HUES64 (cell line): ENCODE data around the gene PRCD.
A peak's percentile ranks its signal among the peaks of the same experiment; 100 is the strongest.

Experiments used
- H3K27ac ChIP-seq: 2 replicates; pipeline ENCODE4 v1.7.0; 2013; ENCODE audit warnings: low read depth, low read length, inconsistent platforms
- H3K27me3 ChIP-seq: 2 replicates; pipeline ENCODE4 v1.6.1; 2013; ENCODE audit warnings: mild to moderate bottlenecking, low read length; ENCODE audit not compliant: insufficient read depth
- H3K36me3 ChIP-seq: 2 replicates; pipeline ENCODE4 v1.6.1; 2013; ENCODE audit warnings: mild to moderate bottlenecking, low read length; ENCODE audit not compliant: insufficient read depth
- H3K4me1 ChIP-seq: 2 replicates; pipeline ENCODE4 v1.6.1; 2013; ENCODE audit warnings: mild to moderate bottlenecking, low read length, moderate library complexity; ENCODE audit not compliant: insufficient read depth
- H3K4me3 ChIP-seq: 2 replicates; pipeline ENCODE4 v1.5.1; 2013; ENCODE audit warnings: mild to moderate bottlenecking, low read length, moderate library complexity
- H3K9ac ChIP-seq: 2 replicates; pipeline ENCODE4 v1.6.1; 2013; ENCODE audit warnings: mild to moderate bottlenecking, low read depth, low read length
- H3K9me3 ChIP-seq: 2 replicates; pipeline ENCODE4 v1.6.1; 2013; ENCODE audit warnings: low read depth, low read length; ENCODE audit not compliant: insufficient read depth
- WGBS: fragments of 150-250, 120-280 bp; methylation state at CpG from one replicate; pipeline ENCODE4 v1.1.7; 2013; ENCODE audit warnings: missing lambda C conversion rate; 5-methylcytosine and 5-hydroxymethylcytosine counted together

Gene PRCD

DNA sequence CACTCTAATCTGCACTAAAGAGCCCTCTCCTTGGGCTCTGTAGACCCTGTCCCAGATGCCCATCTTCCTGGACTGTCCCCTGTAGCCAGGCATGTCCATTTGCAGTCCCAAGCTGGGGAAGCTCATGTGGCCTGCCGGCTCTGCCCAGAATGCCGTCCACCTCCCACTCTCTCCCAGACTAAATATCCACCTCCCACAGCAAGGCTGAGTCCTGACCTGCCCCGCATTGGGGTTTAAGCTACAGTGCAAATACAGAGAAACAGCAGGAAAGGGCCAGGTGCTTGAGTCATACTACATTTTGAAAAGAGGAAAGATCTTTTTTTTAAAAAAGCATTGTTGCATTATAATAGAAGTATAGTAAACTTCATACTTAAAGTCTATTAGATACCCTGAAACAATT, 42.8 kb downstream of the PRCD start:
- Histone ChIP-seq H3K27ac (no peak overlapping the region), H3K27me3 (peaks cover 57% of the 10 kb centered on the region), H3K4me3 (no peak overlapping the region), H3K9me3 (no peaks in the 10 kb centered on the region), H3K9ac (no peak overlapping the region), H3K36me3 (no peaks in the 10 kb centered on the region), H3K4me1 (peaks cover 11% of the 10 kb centered on the region; the same call in 1 of the 2 replicates)
- 78% methylated on average over 3 of the region's 3 CpGs for WGBS

DNA sequence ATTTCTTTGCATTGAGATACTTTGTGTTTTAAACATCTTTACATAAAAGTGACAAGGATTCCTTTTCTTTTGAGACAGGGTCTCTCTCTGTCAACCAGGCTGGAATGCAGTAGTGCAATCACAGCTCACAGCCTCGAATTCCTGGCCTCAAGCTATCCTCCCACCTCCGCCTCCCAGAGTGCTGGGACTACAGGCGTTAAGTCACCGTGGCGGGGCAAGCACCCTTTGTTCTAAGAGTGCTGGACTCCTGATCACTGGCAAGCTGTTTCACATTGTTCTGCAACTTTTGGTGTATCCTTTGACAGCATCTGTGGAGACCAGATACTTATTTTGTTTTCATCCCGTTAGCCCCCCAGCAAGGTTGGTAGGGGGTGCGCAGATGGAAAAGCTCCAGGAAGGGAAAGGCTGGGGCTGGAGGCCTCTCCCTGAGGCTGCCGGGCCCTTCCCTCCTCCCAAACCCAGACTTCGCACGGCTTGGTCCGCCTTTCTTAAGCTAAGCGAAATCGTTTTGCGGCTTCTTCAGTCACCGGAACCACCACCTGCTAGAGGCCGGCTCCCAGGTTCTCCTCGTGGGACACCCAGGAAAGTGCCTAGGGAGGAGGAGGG, 44.7 kb downstream of the PRCD start:
- H3K4me3 ChIP-seq = peak overlapping the region; percentile 61
- H3K36me3 ChIP-seq = no peaks in the 10 kb centered on the region
- H3K9me3 ChIP-seq = no peaks in the 10 kb centered on the region
- peaks cover 11% of the 10 kb centered on the region; the same call in 1 of the 2 replicates for H3K4me1 ChIP-seq
- WGBS = 8% methylated on average over 17 of the region's 17 CpGs
- peaks cover 73% of the 10 kb centered on the region for H3K27me3 ChIP-seq
- H3K9ac ChIP-seq = peak overlapping the region; percentile 57
- H3K27ac ChIP-seq = no peak overlapping the region

DNA sequence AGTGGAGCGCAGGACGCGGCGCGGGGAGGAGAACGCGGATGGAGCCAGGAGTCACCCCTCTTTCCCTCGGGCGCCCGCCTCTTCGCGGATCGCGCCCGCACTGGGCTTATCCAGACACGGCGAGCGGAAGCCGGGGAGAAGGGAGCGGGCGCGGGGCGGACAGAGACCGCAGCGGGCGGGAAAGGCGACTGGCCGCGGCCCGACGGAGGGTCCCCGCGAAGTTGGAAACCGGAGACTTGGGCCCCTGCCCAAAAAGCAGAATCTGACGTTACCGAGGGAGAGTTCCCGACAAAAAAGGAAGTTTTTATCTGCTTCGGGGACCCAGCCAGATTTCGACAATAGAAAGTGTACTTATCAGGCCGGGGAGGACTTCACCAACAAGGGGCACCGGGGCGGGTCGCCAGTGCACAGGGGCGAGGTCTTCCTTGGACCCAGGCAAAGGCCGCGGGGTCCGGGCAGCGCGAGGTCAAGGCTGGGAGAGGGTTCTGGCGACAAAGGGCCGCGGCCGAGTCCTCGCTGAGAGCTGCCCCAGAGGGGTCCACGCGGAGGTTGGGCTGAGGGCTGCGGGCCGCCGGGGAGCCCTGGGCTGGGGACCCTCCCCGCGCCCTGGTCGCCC, 45.3 kb downstream of the PRCD start:
- Histone ChIP-seq H3K27ac (no peak overlapping the region), H3K36me3 (no peaks in the 10 kb centered on the region), H3K27me3 (peaks cover 76% of the 10 kb centered on the region), H3K9me3 (no peaks in the 10 kb centered on the region), H3K4me3 (peak overlapping the region; percentile 61), H3K4me1 (peaks cover 11% of the 10 kb centered on the region; the same call in 1 of the 2 replicates), H3K9ac (peak overlapping the region; percentile 57)
- under 1% methylated on average over 62 of the region's 62 CpGs for WGBS

DNA sequence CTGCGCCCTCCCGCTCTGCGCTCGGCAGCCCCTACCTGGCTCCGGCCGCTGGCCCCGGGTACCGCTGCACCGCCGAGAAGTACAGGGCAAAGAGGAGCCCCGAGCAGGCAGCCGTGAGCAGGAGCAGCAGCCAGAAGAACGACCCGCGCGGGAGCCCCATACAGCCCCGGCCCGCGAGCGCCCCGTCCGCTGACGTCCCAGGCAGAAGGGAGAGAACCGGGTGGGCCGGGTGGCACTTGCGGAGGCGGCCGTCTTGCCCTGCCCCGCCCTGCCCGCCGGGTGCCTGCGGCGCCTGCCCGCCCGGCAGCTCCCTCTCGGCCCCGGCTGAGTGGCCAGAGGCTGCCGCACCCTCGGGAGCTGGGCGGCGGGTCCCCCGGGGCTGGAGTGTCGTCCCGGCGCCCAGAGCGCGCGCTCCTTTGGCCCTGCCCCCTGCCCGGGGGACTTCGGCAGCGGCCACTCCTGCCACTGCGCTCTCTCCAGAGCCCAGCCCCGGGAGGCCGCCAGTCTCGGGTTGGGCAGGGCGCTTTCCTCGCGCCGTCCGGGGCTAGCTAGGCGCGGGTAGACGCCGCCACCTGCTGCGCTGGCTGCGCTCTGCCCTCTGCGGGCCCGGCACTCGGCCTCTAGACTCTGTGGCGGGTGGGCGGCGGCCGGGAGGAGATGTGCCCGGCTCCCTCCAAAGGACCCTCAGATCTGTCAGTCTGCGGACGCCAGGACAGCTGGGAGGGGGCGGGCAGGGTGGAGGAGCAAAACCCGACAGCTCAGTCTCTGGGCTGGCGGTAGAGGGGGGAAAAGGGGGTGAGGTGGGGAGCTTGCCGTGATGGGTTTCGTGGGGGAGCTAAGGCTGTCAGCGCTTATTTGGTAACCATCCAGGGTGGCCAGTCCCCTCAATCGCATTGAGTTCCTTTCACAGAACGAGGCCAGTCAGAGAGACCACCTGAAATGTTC, 46.1 kb downstream of the PRCD start, which contains the start of gene ST6GALNAC2:
Gene ST6GALNAC2 (minus strand): TSS at position 212 of the 945 bp plus-strand sequence. CDS start 52 bp downstream, at position 160.
- Histone ChIP-seq H3K9ac (peak within 1 kb of the TSS; percentile 57), H3K9me3 (no peaks in the 10 kb centered on the region), H3K36me3 (no peaks in the 10 kb centered on the region), H3K27me3 (peaks cover 76% of the 10 kb centered on the region), H3K27ac (no peak within 1 kb of the TSS), H3K4me1 (peaks cover 9% of the 10 kb centered on the region; the same call in 1 of the 2 replicates), H3K4me3 (peak within 1 kb of the TSS; percentile 61)
- WGBS = 1% methylated on average over 84 of the region's 84 CpGs

DNA sequence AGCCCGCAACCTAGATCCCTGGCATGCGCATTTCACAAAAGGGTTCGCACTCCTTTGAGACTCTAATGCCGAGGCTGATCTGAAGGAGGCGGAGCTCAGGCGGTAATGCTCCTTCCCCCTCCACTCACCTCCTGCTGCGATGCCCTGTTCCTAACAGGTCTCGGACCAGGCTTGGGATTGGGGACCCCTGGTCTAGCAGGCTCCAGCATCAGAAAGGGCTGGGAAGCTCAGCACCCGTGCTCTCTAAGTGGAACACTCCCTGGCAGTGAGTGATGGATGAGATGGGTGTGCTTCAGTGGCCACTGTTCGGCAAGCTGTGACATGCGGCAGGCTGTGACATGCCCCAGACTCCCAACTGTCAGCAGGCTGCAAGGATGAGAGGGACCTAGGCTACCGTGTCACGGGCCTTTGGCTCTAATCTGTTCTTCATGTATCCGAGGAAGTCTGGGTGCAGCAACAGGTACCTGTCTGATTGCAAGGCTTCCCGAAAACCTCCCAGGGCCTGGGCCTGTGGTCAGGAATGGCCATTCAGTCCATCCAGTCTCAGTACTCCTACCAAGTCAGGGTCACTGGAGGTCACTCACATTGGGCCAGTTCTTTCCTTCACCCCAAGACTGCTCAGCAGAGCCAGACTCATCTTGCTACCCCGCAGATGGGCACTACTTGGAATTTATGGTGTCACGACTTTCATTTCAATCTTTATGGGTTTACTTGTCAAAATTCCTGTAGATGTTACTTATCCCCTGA, 47.1 kb downstream of the PRCD start:
- H3K9ac ChIP-seq = no peak overlapping the region
- no peaks in the 10 kb centered on the region for H3K9me3 ChIP-seq
- H3K4me1 ChIP-seq = peaks cover 5% of the 10 kb centered on the region; the same call in 1 of the 2 replicates
- 32% methylated on average over 17 of the region's 17 CpGs for WGBS
- H3K27ac ChIP-seq = no peak overlapping the region
- peaks cover 69% of the 10 kb centered on the region for H3K27me3 ChIP-seq
- H3K4me3 ChIP-seq = no peak overlapping the region
- H3K36me3 ChIP-seq = no peaks in the 10 kb centered on the region

DNA sequence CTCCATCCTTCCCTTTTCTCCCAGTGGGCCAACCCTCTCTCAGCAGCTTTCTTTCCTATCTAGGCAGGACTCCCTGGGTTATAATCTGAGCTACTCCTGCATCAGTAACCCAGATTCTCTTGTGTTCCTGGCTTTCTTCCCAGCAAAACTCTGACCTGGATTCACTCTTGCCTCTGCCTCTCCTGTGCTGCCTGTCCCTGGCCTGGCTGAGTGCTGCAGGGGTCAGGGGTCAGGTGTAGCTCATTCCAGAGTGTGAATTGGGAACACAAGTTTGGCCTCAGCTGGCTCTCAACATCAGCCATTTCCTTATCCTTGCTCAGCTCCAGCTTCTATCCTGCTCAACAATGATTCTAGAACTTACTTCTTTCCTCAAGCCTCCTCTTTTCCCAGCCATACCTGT, 48.3 kb downstream of the PRCD start:
- Histone ChIP-seq H3K27me3 (peaks cover 63% of the 10 kb centered on the region), H3K27ac (no peak overlapping the region), H3K4me1 (peaks cover 5% of the 10 kb centered on the region; the same call in 1 of the 2 replicates), H3K9me3 (no peaks in the 10 kb centered on the region), H3K9ac (no peak overlapping the region), H3K4me3 (no peak overlapping the region), H3K36me3 (no peaks in the 10 kb centered on the region)

DNA sequence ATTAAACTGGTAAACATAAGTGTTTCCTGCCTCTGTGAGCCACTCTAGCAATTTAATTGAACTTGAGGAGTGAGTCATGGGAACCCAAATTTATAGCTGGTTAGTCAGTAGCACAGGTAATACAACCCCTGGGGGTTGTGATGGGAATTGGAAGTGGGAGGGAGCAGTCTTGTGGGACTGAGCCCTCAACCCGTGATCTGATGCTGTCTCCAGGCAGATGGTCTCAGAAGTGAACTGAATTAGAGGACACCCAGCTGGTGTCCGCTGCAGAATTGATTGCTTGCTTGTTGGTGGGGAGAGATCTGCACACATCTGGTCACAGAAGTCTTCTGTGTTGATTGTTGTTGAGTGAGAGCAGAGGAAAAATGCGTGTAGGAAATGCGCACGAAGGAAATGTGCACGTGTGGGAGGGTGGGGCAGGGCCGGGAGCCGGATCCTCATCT, 53.6 kb downstream of the PRCD start:
- WGBS = 87% methylated on average over 8 of the region's 8 CpGs
- Histone ChIP-seq H3K36me3 (no peaks in the 10 kb centered on the region), H3K4me3 (no peak overlapping the region), H3K9me3 (no peaks in the 10 kb centered on the region), H3K27me3 (peaks cover 11% of the 10 kb centered on the region), H3K4me1 (no peaks in the 10 kb centered on the region), H3K27ac (no peak overlapping the region), H3K9ac (no peak overlapping the region)

DNA sequence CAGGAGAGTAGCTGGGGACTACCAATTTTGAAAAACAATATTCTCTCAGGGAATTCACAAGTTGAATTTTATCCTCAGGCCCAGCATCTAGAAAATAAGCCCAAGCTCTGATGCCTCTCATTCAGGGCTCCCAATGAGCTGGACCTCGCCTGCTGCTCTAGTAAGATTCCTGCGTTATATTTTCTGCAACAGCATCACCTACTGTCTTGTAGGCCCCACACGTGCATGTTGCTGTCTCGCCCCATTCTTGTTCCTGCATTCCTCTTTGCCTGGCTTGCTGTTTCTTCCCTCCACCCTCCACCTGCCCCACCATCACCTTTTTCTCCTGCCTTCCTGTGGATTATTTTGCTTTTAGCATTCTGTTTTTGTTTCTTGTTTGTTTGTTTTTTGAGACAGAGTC, 54.1 kb downstream of the PRCD start:
- Histone ChIP-seq H3K9ac (no peak overlapping the region), H3K27ac (no peak overlapping the region)

DNA sequence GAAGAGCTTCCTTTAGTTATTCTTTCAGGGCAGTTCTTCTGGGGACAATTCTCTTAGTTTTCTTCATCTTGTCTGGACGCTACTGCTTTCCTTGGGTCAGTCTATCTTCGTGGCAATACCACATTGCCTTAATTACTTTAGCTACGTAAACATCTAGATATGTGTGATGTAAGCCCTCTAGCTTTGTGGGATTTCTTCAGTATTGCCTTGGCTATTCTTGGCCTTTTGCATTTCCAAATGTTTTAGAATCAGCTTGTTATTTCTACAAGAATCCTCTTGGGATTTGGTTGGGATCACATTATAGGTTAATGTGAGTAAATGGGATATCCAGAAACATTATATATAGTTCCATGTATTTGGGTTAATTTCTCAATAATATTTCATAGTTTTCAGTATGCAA, 54.8 kb downstream of the PRCD start:
- Histone ChIP-seq H3K36me3 (no peaks in the 10 kb centered on the region), H3K9me3 (no peaks in the 10 kb centered on the region), H3K27me3 (peaks cover under 1% of the 10 kb centered on the region; the same call in 1 of the 2 replicates), H3K4me1 (no peaks in the 10 kb centered on the region), H3K9ac (no peak overlapping the region), H3K4me3 (no peak overlapping the region), H3K27ac (no peak overlapping the region)
- 97% methylated on average over 2 of the region's 3 CpGs for WGBS

More for the DNA sequence above, 54.1 kb downstream of the PRCD start:
- Histone ChIP-seq H3K36me3 (no peaks in the 10 kb centered on the region), H3K9me3 (no peaks in the 10 kb centered on the region), H3K27me3 (peaks cover 6% of the 10 kb centered on the region), H3K4me1 (no peaks in the 10 kb centered on the region), H3K4me3 (no peak overlapping the region)
- 79% methylated on average over 4 of the region's 4 CpGs for WGBS
